Brain microvascular endothelial cell (primary cell): Measurements from ENCODE around the gene MAP3K13.

Experiments
- DNase-seq: peaks from one replicate; pipeline ENCODE4 v3.0.0-alpha.2; 2020
- H3K27ac ChIP-seq: fragments of 250-450 bp; sonication (Bioruptor Pico); 2 replicates; pipeline ENCODE4 v1.5.1; 2020; ENCODE audit warnings: mild to moderate bottlenecking, moderate library complexity
- H3K27me3 ChIP-seq: fragments of 250-450 bp; sonication (Bioruptor Pico); replicated peaks from 2 replicates; pipeline ENCODE4 v1.5.1; 2020; ENCODE audit warnings: mild to moderate bottlenecking
- H3K36me3 ChIP-seq: fragments of 250-450 bp; sonication (Bioruptor Pico); replicated peaks from 2 replicates; pipeline ENCODE4 v1.5.1; 2020; ENCODE audit warnings: mild to moderate bottlenecking
- H3K4me3 ChIP-seq: 2 replicates; pipeline ENCODE4 v1.5.1; 2011; ENCODE audit warnings: low read depth, mild to moderate bottlenecking, control low read depth, low read length, moderate library complexity
- CTCF ChIP-seq: IDR thresholded peaks from 2 replicates; pipeline ENCODE4 v1.5.1; 2011; ENCODE audit warnings: low read depth, mild to moderate bottlenecking, moderate library complexity, low read length, control low read depth, inconsistent platforms; ENCODE audit errors: missing control alignments
- in situ Hi-C: cut with HindIII; loops from 2 replicates; pipeline ENCODE4 v1.10.0; 2017; ENCODE audit warnings: low sequenced_read_pairs, low pct_ligation_motif_present

The MAP3K13 gene

GRCh38 chr3:185486394-185486793 lies 123.5 kb downstream of the MAP3K13 start:
- TF ChIP-seq CTCF = no peak
- in situ Hi-C loops = no loop called here
- Histone ChIP-seq H3K27ac (no peak overlapping the region), H3K4me3 (no peak overlapping the region), H3K27me3 (no peaks in the 10 kb centered on the region), H3K36me3 (no peaks in the 10 kb centered on the region)
- no peak for DNase-seq

GRCh38 chr3:185488465-185488864 lies 125.5 kb downstream of the MAP3K13 start:
- in situ Hi-C loops = no loop called here

GRCh38 chr3:185489462-185489861 lies 126.5 kb downstream of the MAP3K13 start:
- TF ChIP-seq CTCF = no peak
- in situ Hi-C loops = no loop called here
- Histone ChIP-seq H3K27me3 (no peaks in the 10 kb centered on the region), H3K4me3 (no peak overlapping the region), H3K27ac (no peak overlapping the region), H3K36me3 (peaks cover 10% of the 10 kb centered on the region)
- DNase-seq = no peak

More at GRCh38 chr3:185488465-185488864, 125.5 kb downstream of the MAP3K13 start:
- no peak for TF ChIP-seq CTCF
- H3K27me3 ChIP-seq = no peaks in the 10 kb centered on the region
- no peak overlapping the region for H3K4me3 ChIP-seq
- no peak for DNase-seq
- no peak overlapping the region for H3K27ac ChIP-seq
- peaks cover 7% of the 10 kb centered on the region for H3K36me3 ChIP-seq

GRCh38 chr3:185490241-185490640 lies 127.3 kb downstream of the MAP3K13 start:
- no peak for DNase-seq
- Histone ChIP-seq H3K27me3 (no peaks in the 10 kb centered on the region), H3K4me3 (no peak overlapping the region), H3K36me3 (peaks cover 10% of the 10 kb centered on the region), H3K27ac (no peak overlapping the region)
- no peak for TF ChIP-seq CTCF
- in situ Hi-C loops = no loop called here

GRCh38 chr3:185498503-185499396 lies 135.8 kb downstream of the MAP3K13 start, which contains the start of gene TMEM41A:
TSS of gene TMEM41A (minus strand) at chr3:185499035. CDS start at chr3:185498961, 74 bp downstream.
- in situ Hi-C loops = no loop called here
- Histone ChIP-seq H3K27ac (peak within 1 kb of the TSS; percentile 28), H3K36me3 (peaks cover 8% of the 10 kb centered on the region), H3K4me3 (peak within 1 kb of the TSS; percentile 96), H3K27me3 (no peaks in the 10 kb centered on the region)
- TF ChIP-seq CTCF = no peak
- DNase-seq = peak; percentile 93
